T-helper 1 cell treated with Interleukin-12 subunit alpha and Interleukin-12 subunit beta and Interleukin-4 antibody, amounts not matched to agents 30 μg/mL and 1 μg/mL, for 36 hours (primary cell): ENCODE measurements around the gene ATP7B.
"Not testable (repeated sequence)": the region's sequence is repeated elsewhere in the genome, so short reads cannot be mapped to it uniquely, and the experiment has no call there.

Experiments used
- H3K27ac Mint-ChIP-seq: one replicate; pipeline ENCODE4 v1.8.0; 2021; ENCODE audit warnings: mild to moderate bottlenecking, mixed read lengths
- H3K27me3 Mint-ChIP-seq: one replicate; pipeline ENCODE4 v1.8.0; 2021; ENCODE audit warnings: low read depth, mixed read lengths
- H3K36me3 Mint-ChIP-seq: one replicate; pipeline ENCODE4 v1.8.0; 2021; ENCODE audit warnings: low read depth, mixed read lengths
- H3K4me1 Mint-ChIP-seq: one replicate; pipeline ENCODE4 v1.8.0; 2021; ENCODE audit warnings: low read depth, mixed read lengths
- H3K4me3 Mint-ChIP-seq: one replicate; pipeline ENCODE4 v1.8.0; 2021; ENCODE audit warnings: mild to moderate bottlenecking, moderate library complexity, mixed read lengths
- H3K9me3 Mint-ChIP-seq: one replicate; pipeline ENCODE4 v1.8.0; 2021; ENCODE audit warnings: mixed read lengths

ATP7B gene

GRCh38 chr13:51916962-51917361 lies 94.3 kb downstream of the ATP7B start:
- no peak overlapping the region for H3K27ac Mint-ChIP-seq
- H3K9me3 Mint-ChIP-seq: no peaks in the 10 kb centered on the region
- H3K36me3 Mint-ChIP-seq: no peaks in the 10 kb centered on the region
- no peak overlapping the region for H3K4me3 Mint-ChIP-seq
- H3K27me3 Mint-ChIP-seq: peaks cover 8% of the 10 kb centered on the region
- peaks cover 8% of the 10 kb centered on the region for H3K4me1 Mint-ChIP-seq

- no peak overlapping the region for H3K4me3 Mint-ChIP-seq
Observed at GRCh38 chr13:51916051-51916818, 95.0 kb downstream of the ATP7B start.

GRCh38 chr13:51914137-51914493 lies 97.1 kb downstream of the ATP7B start:
- Mint-ChIP-seq H3K27me3 (peaks cover 11% of the 10 kb centered on the region), H3K4me3 (no peak overlapping the region), H3K9me3 (no peaks in the 10 kb centered on the region), H3K36me3 (no peaks in the 10 kb centered on the region), H3K4me1 (peaks cover 18% of the 10 kb centered on the region), H3K27ac (no peak overlapping the region)

More at GRCh38 chr13:51916051-51916818, 95.0 kb downstream of the ATP7B start:
- Mint-ChIP-seq H3K27me3 (peaks cover 11% of the 10 kb centered on the region), H3K4me1 (peaks cover 8% of the 10 kb centered on the region), H3K27ac (no peak overlapping the region), H3K36me3 (no peaks in the 10 kb centered on the region), H3K9me3 (no peaks in the 10 kb centered on the region)

DNA sequence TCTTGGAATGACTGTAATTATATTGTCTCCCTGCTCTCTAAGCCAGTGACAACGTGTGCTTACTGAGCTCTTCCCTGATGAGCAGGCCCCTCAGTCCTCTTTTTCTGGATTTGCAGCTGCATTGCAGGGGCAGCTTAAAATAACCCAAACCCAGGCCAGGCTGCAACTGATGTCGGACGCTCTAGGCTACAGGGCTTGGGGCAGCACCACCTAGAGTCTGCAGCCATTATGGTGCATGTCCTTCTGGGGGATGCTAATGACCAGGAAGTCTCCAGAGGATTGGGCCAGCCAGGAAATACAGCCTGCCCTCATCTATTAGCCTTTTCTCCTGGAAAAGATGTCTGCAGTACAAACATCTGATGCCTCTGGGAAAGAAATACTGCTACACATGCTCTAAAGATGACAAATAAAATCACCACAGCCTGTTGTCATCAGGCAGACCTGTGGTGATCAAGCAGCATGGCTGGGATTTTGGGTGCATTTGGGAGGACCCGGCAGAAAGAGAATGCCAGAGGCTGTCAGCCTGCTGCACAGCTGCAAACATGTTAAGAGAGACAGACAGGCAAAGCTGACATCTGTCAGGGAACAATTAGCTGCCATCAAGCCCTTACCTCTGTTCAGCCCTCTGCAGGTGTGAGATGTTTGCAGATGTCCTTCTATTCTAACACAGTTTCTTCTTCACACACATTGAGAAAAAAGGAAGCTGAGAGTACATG lies 97.7 kb downstream of the ATP7B start:
- no peaks in the 10 kb centered on the region for H3K36me3 Mint-ChIP-seq
- H3K4me3 Mint-ChIP-seq: no peak overlapping the region
- H3K9me3 Mint-ChIP-seq: no peaks in the 10 kb centered on the region
- H3K4me1 Mint-ChIP-seq: peaks cover 20% of the 10 kb centered on the region
- H3K27me3 Mint-ChIP-seq: peaks cover 11% of the 10 kb centered on the region
- H3K27ac Mint-ChIP-seq: no peak overlapping the region

GRCh38 chr13:51912511-51913225 lies 98.6 kb downstream of the ATP7B start:
- Mint-ChIP-seq H3K27ac (no peak overlapping the region), H3K9me3 (no peaks in the 10 kb centered on the region), H3K4me3 (no peak overlapping the region), H3K4me1 (peaks cover 20% of the 10 kb centered on the region), H3K27me3 (peaks cover 11% of the 10 kb centered on the region), H3K36me3 (no peaks in the 10 kb centered on the region)

DNA sequence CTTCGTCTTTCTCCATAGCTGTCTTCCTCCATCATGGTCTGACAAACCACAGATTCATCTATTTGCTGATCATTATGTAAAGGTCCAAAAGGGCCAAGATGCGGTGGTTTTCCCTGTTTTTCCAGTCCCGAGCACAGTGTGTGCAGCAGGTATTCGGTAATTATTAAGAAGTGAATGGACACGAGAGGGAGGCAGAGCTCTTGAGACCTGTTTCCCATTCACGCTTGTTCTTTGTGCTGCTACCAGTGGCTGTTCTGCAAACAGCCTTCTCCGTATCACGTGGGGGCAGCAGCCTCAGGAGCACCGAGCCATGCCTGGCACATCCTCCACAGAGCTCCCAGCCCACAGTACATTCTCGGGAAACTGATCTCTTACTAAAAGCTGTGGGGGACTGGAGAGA lies 99.2 kb downstream of the ATP7B start:
- H3K27me3 Mint-ChIP-seq: peaks cover 11% of the 10 kb centered on the region
- H3K4me1 Mint-ChIP-seq: peaks cover 24% of the 10 kb centered on the region
- no peak overlapping the region for H3K27ac Mint-ChIP-seq
- no peaks in the 10 kb centered on the region for H3K36me3 Mint-ChIP-seq
- H3K4me3 Mint-ChIP-seq: no peak overlapping the region
- H3K9me3 Mint-ChIP-seq: no peaks in the 10 kb centered on the region

DNA sequence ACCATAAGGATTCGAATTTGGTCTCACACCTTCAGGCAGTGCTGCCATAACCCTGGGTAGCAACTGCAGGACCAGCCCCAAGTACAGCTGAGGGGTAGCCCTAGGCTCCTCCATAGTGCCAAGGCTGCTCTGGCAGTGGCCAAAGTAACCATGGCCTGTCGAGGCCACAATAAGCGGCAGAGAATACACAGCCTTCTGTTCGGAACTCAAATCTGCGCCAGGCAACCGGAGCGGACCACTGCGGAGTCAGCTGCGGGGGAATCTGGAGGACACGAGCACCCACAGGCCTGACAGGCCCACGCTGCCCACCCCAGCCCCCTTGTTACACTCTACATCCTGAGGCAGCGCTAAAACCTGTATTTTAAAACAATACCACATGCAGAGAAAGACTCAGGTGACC lies 100.7 kb downstream of the ATP7B start:
- H3K36me3 Mint-ChIP-seq: no peaks in the 10 kb centered on the region
- peaks cover 27% of the 10 kb centered on the region for H3K4me1 Mint-ChIP-seq
- H3K27ac Mint-ChIP-seq: no peak overlapping the region
- H3K27me3 Mint-ChIP-seq: peaks cover 4% of the 10 kb centered on the region
- H3K9me3 Mint-ChIP-seq: no peaks in the 10 kb centered on the region
- H3K4me3 Mint-ChIP-seq: no peak overlapping the region

GRCh38 chr13:51909265-51909664 lies 102.0 kb downstream of the ATP7B start:
- not testable (repeated sequence) for H3K9me3 Mint-ChIP-seq, H3K27me3 Mint-ChIP-seq, H3K36me3 Mint-ChIP-seq
- peak overlapping the region; percentile 5 for H3K4me3 Mint-ChIP-seq
- H3K27ac Mint-ChIP-seq: peak overlapping the region; percentile 3
- H3K4me1 Mint-ChIP-seq: peaks cover 27% of the 10 kb centered on the region

- Mint-ChIP-seq H3K4me1 (peaks cover 24% of the 10 kb centered on the region), H3K36me3 (no peaks in the 10 kb centered on the region), H3K27me3 (peaks cover 4% of the 10 kb centered on the region)
Observed at GRCh38 chr13:51907040-51907732, 104.1 kb downstream of the ATP7B start.

GRCh38 chr13:51906581-51906980 lies 104.7 kb downstream of the ATP7B start:
- H3K27me3 Mint-ChIP-seq: no peaks in the 10 kb centered on the region
- H3K9me3 Mint-ChIP-seq: no peaks in the 10 kb centered on the region
- no peak overlapping the region for H3K4me3 Mint-ChIP-seq
- H3K27ac Mint-ChIP-seq: no peak overlapping the region
- H3K4me1 Mint-ChIP-seq: peaks cover 19% of the 10 kb centered on the region
- no peaks in the 10 kb centered on the region for H3K36me3 Mint-ChIP-seq

More at GRCh38 chr13:51907040-51907732, 104.1 kb downstream of the ATP7B start:
- no peak overlapping the region for H3K4me3 Mint-ChIP-seq
- H3K9me3 Mint-ChIP-seq: no peaks in the 10 kb centered on the region
- no peak overlapping the region for H3K27ac Mint-ChIP-seq

DNA sequence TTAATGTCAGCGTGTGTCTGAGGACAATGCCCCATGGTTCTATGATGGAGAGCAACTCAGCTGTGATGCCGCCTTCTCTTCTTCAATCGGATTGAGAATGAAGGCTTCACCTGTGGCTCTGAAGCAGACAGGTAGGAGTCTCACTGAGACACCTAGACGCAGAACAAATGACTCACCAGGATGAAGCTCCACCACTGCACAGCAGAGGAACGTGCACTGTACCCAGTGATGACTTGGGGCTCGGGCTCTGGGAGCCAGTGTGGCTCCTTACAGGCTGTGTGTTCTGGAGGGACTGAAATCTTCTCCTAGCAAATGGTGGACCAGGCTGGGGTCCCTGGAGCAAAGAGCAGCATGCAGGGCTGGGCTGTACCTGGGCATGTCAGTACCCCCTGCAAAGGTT lies 105.5 kb downstream of the ATP7B start:
- H3K4me3 Mint-ChIP-seq: no peak overlapping the region
- H3K36me3 Mint-ChIP-seq: no peaks in the 10 kb centered on the region
- peaks cover 2% of the 10 kb centered on the region for H3K27me3 Mint-ChIP-seq
- no peak overlapping the region for H3K27ac Mint-ChIP-seq
- peaks cover 19% of the 10 kb centered on the region for H3K4me1 Mint-ChIP-seq
- no peaks in the 10 kb centered on the region for H3K9me3 Mint-ChIP-seq

GRCh38 chr13:51902776-51903175 lies 108.5 kb downstream of the ATP7B start:
- no peaks in the 10 kb centered on the region for H3K36me3 Mint-ChIP-seq
- H3K4me1 Mint-ChIP-seq: peaks cover 7% of the 10 kb centered on the region
- no peak overlapping the region for H3K27ac Mint-ChIP-seq
- no peak overlapping the region for H3K4me3 Mint-ChIP-seq
- H3K9me3 Mint-ChIP-seq: no peaks in the 10 kb centered on the region
- H3K27me3 Mint-ChIP-seq: peaks cover 17% of the 10 kb centered on the region

DNA sequence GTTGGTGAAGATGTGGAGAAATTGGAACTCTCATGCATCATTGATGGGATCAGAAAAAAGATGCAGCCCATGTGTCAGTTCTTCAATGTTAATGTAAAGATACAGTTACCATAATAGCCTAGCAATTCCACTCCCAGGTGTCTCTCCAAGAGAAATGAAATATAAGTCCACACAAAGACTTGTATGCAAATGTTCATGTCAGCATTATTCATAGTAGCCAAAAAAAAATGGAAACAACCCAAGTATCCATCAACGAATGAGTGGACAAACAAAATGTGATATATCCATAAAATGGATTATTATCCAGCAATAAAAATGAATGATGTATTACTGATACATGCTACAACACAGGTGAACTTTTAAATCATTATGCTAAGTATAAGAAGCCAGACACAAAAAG lies 110.8 kb downstream of the ATP7B start:
- H3K9me3 Mint-ChIP-seq: no peaks in the 10 kb centered on the region
- H3K36me3 Mint-ChIP-seq: no peaks in the 10 kb centered on the region
- H3K4me1 Mint-ChIP-seq: peaks cover 2% of the 10 kb centered on the region
- no peak overlapping the region for H3K27ac Mint-ChIP-seq
- no peak overlapping the region for H3K4me3 Mint-ChIP-seq
- H3K27me3 Mint-ChIP-seq: peaks cover 20% of the 10 kb centered on the region
